HG03139 (cell line): ENCODE data around the gene PDX1.

Source experiments
- ATAC-seq: cut with Tn5 transposase; IDR thresholded peaks from one replicate; pipeline ENCODE4 v1.9.1; 2021; ENCODE audit not compliant: unreplicated experiment

The PDX1 gene

GRCh38 chr13:27919934-27920676, at the start of gene PDX1:
Gene PDX1 (plus strand): TSS chr13:27920000. CDS start chr13:27920139, 139 bp downstream.
- no peak for ATAC-seq

- no peak for ATAC-seq
Observed at GRCh38 chr13:27878274-27878673, 41.5 kb upstream of the PDX1 start.

DNA sequence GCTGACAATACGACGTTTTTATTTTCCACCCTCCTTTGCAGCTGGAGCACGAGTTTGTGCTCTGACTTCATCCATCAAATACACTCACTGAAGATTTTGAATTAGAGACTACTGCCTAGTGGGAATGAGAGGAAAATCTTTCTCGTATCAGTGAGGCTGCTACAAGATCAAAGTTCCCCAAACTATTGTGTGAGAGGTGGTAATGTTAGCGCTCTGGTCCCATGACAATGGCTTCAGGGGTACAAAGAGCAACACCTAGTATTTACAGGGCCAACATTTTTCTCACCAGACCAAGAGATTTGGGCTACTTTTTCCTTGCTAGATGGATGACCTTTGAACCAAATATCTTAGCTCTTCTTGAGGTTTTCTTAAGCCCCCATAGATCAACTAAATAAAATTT, 30.3 kb upstream of the PDX1 start:
- no peak for ATAC-seq

DNA sequence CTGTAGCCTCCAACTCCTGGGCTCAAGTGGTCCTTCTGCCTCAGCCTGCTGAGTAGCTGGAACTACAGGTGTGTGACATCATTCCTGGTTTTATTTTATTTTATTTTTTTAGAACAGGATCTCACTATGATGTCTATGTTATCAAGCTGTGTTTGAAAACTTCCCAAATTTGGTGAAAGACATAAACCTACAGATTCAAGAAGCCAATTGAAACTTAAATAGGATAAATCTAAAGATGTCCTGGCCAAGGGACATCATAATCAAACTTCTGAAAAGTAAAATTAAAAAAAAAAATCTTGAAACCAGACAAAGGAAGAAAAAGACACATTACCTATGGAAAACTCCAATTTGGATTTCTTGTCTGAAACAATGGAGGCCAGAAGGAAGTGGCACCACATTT, 23.1 kb upstream of the PDX1 start:
- ATAC-seq, result no peak

DNA sequence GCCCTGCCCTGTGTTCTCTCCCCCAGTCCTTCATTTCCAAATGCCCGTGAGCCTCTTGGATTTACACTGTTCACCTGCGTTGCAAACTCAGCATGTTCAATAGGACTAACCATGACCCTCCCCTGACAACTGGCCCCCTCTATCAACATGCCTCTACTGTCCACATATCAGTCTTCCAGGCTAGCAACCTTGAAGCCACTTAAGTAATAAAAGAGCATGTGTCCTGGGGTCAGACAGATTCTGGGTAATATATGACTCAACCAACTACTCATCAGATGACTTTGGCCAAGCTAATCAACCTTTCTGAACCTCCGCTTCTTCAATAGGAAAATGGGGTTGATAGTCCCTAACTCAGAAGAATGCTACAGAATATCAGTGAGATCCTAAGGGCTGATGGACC, 15.1 kb upstream of the PDX1 start:
- ATAC-seq, result no peak

GRCh38 chr13:27905650-27906049, 14.2 kb upstream of the PDX1 start:
- ATAC-seq, result no peak

DNA sequence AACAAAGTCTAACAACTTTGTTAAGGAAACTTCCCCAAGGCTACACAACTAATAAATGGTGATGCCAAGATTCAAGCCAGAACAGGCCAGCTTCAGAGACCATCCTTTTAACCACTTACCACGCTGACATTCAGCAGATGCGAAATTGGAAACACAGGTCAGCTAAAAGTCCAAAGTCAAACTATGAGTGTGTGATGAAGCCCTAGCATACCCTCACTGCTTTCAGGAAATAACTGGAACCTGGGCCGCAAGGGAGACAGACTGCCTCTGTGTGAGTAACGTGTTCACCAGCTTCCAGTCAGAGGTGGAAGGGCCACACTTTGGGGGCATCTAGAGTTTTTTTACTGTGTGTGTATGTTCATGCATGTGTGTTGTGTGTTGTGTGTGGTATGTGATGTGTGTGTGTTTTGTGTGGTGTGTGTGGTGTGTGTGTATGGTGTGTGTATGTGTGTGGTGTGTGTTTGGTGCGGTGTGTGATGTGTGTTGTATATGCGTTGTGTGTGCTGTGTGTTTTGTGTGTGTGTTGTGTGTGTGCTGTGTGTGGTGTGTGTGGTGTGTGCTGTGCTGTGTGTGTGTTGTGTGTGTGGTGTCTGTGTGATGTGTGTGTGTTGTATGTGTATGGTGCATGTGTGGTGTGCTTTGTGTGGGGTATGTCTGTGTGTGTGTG, 12.5 kb upstream of the PDX1 start:
- no peak for ATAC-seq

GRCh38 chr13:27909378-27909777, 10.4 kb upstream of the PDX1 start:
- ATAC-seq, result no peak

DNA sequence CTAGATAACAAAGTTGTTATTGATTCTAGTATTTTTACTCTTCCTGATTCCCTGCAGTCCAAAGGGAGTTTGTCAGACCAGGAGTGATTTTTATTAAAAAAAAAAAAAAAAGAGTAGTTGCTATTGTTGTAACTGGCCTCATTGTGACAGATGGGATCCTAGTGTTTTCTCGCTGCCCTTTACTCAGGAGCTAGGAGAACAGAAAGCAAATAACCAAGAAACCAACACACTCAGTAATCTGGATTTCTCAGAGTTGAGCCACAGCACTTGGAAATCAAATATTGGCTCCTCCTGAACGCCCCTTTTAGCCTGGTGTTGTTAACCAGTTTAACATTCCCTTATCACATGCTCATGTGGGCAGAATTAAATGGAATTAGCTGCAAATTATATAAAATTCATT, 8.3 kb upstream of the PDX1 start:
- no peak for ATAC-seq

DNA sequence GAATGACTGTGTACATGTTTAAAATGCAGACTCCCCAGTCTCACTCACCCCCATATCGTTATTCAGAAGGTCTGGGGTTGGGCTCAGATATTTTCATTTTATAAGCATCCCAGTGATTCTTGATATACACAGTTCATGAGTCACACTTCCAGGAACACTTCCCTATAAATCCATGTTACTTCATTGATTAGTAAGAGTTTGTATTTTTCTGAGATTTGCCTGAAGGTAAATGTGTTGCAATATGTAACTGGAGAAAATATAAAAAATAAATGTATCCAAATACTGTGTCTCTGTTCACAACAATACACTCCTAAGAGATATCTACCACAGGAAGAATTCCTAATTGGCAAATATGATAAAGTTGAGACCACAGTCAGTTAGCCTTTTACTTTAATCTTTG, 6.6 kb upstream of the PDX1 start:
- no peak for ATAC-seq

- no peak for ATAC-seq
Observed at GRCh38 chr13:27915301-27916207, 4.2 kb upstream of the PDX1 start.

- no peak for ATAC-seq
Observed at GRCh38 chr13:27917121-27917947, 2.5 kb upstream of the PDX1 start.

DNA sequence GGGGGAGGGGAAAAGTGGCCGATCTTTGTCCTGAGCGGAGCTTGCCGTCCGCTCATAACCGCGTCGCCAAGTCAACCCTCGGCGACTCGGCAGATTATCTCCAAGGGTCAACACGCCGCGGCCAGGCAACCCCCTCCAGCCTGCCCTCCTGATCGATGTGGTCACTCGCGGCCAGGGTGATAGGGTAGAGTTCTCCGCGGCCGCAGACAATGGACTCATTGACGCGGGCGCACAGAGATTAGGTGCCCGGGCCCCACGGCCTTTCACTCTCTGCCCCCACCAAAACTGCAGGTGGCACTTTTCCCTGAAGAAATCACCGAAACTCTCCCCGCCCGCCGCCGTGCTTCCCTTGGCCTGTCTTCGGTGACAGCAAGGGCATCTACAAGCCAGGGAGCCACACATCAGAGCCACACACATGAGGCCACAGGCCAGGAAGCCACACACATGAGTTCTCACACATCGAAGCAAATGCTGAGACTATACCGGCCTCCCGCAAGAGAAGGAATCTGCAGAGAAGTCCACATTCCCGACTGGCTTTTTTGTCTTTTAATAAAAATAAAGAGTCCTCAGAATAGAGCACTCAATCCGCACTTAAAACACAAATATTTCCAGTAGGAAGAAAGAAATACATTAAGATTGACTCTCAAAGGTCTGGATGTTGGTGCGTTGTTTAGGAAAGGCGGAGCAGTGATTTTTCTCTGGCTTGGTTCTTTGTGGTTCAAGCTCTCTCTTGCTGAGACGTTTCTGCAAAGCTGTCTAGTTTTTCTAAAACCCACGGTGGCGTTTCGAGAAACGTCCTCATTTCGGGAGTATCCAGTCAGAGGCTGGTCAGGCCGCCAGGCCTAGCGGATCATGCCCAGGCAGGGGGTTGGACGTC, 1.5 kb upstream of the PDX1 start:
- ATAC-seq, result no peak

- ATAC-seq, result no peak
Observed at GRCh38 chr13:27918918-27919658, 712 bp upstream of the PDX1 start.

- ATAC-seq, result no peak
Observed at GRCh38 chr13:27919659-27919933, 204 bp upstream of the PDX1 start.

DNA sequence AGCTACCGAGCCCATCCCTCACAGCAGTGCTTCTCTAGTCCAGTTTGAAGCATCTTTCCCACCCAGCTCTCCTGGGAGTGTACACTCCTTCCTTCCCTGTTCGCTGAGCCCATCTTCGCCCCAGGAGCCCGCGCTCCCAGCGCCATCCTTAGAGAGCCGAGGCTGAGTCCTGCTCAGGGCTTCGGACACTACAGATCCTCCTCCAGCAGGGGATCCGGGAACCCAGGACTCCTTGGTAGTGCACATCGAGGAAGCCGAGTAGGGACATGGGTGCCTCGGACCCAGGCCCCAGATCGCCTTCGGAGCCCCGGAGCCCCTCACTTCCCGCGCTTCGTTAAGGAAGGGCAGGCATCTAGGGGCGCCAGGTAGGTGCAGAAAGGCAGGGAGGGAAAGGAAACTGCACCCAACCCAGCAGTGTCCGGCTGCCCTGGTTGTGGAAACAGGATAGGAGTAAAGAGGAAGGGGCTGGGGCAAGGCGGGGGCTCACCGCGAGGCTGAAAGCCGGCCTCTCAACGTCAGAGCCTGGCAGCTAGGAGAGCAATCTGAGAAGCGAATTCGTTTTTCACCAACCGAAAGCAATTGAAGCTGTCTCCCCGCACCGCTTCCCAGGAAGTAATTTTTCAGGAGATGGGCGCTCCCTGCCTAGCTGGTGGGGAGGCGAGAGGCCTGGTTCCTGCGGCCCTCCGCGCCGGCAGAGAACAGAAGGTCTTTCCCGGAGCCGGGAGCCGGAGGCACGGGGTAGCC, 1.0 kb downstream of the PDX1 start:
- no peak for ATAC-seq

- ATAC-seq, result no peak
Observed at GRCh38 chr13:27921421-27921960, 1.7 kb downstream of the PDX1 start.
